ENCODE data around the gene ATP6AP2. TPM values are rescaled to one million over a fixed set of nuclear protein-coding genes. Genes with fewer than 3 reads are reported as not detected.

ATP6AP2 gene
- total and polyA plus RNA-seq, 2 of the 8 experiments (the other 6 are each of a cell fraction or from before 2014, with no cell fraction given) = 66.0 to 86.2 TPM

DNA sequence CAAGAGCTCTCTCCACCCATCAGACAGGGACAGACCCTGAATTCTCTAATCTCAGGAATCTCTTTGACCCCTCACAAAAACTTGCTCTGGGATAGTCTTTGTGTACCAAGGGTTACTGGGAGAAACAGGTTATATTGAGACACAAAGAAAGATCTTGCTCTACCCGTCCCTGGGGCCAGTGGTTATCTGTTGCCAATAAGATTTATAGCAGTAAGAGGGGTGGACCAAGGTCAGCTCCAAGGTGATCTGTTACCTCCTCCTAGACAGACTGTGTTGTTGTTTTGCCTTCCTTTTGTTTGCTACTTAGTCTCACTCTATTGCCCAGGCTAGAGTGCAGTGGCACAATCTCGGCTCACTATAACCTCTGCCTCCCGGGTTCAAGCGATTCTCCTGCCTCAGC is 16.3 kb upstream of the ATP6AP2 start (continued):
- TF ChIP-seq, protein P1, sequence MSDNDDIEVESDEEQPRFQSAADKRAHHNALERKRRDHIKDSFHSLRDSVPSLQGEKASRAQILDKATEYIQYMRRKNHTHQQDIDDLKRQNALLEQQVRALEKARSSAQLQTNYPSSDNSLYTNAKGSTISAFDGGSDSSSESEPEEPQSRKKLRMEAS (IDR thresholded peaks at IDR 0.05) = no peak
- TF ChIP-seq POLR2AphosphoS5 (IDR thresholded peaks at IDR 0.05; ENCODE audit: low read depth, low read length) = no peak
- no peak for TF ChIP-seq SIX5 (IDR thresholded peaks at IDR 0.05; ENCODE audit: low read depth, low read length)
- TF ChIP-seq EP300 (IDR thresholded peaks at IDR 0.05; ENCODE audit: borderline replicate concordance in 1 of 2, low read depth in 2 of 2, low read length in 2 of 2) = no peak
